Natural killer cell (primary cell): ENCODE results near the gene CEP72. TPM values are rescaled to one million over a fixed set of nuclear protein-coding genes. Genes with fewer than 3 reads are reported as not detected.

Experiments used
- ATAC-seq, 3 donors: fragments of 150-1000 bp in 2 of 3; fragments of 200-7000 bp in 1 of 3; cut with Tn5 transposase; 1 replicate in 1 of 3; 2 replicates in 2 of 3; pipeline ENCODE4 v1.10.0; 2021; ENCODE audit warnings: mild to moderate bottlenecking in 2 of 3, moderate library complexity in 2 of 3
- DNase-seq, 2 donors: peaks; one replicate each; pipeline versions ENCODE4 v3.0.0 to v3.0.0-alpha.2; 2013 to 2021; ENCODE audit warnings: mixed read lengths in 1 of 2
- H3K27ac ChIP-seq: one replicate; pipeline ENCODE4 v1.5.1; 2013; ENCODE audit warnings: mild to moderate bottlenecking, low read length
- H3K27me3 ChIP-seq: one replicate; pipeline ENCODE4 v1.6.1; 2013; ENCODE audit warnings: low read length; ENCODE audit not compliant: control insufficient read depth, insufficient read depth
- H3K36me3 ChIP-seq: one replicate; pipeline ENCODE4 v1.6.1; 2013; ENCODE audit warnings: low read length; ENCODE audit not compliant: control insufficient read depth, insufficient read depth
- H3K4me1 ChIP-seq: one replicate; pipeline ENCODE4 v1.6.1; 2013; ENCODE audit warnings: low read length; ENCODE audit not compliant: control insufficient read depth, insufficient read depth
- H3K4me3 ChIP-seq: one replicate; pipeline ENCODE4 v1.5.1; 2013; ENCODE audit warnings: low read length
- H3K9me3 ChIP-seq: one replicate; pipeline ENCODE4 v1.6.1; 2013; ENCODE audit warnings: low read length; ENCODE audit not compliant: control insufficient read depth, insufficient read depth
- H3K27ac Mint-ChIP-seq, 2 donors: one replicate each; pipeline ENCODE4 v1.8.0; 2022; ENCODE audit warnings: mild to moderate bottlenecking in 2 of 2, mixed read lengths in 2 of 2, moderate library complexity in 1 of 2
- H3K27me3 Mint-ChIP-seq, 2 donors: one replicate each; pipeline ENCODE4 v1.8.0; 2022; ENCODE audit warnings: low read depth in 2 of 2, mixed read lengths in 2 of 2
- H3K36me3 Mint-ChIP-seq: one replicate; pipeline ENCODE4 v1.8.0; 2022; ENCODE audit warnings: mixed read lengths
- H3K4me1 Mint-ChIP-seq, 2 donors: one replicate each; pipeline ENCODE4 v1.8.0; 2022; ENCODE audit warnings: mixed read lengths in 2 of 2
- H3K4me3 Mint-ChIP-seq: one replicate; pipeline ENCODE4 v1.8.0; 2022; ENCODE audit warnings: mild to moderate bottlenecking, moderate library complexity, mixed read lengths
- H3K9me3 Mint-ChIP-seq, 2 donors: one replicate each; pipeline ENCODE4 v1.8.0; 2022; ENCODE audit warnings: mixed read lengths in 2 of 2
- CTCF ChIP-seq: fragments of 200-600 bp; IDR thresholded peaks from one replicate; pipeline ENCODE4 v1.8.0; 2022; ENCODE audit warnings: antibody characterized with exemption
- WGBS: methylation state at CpG from one replicate; pipeline ENCODE4 v1.1.7; 2013; ENCODE audit warnings: missing lambda C conversion rate; ENCODE audit not compliant: insufficient coverage; 5-methylcytosine and 5-hydroxymethylcytosine counted together
- intact Hi-C: fragments of 100-400 bp; cut with micrococcal nuclease; formaldehyde crosslinking; loops from one replicate; pipeline ENCODE4 v1.14.2; 2022
- total RNA-seq, 4 donors: library from RNA; stranded (reverse); fragments of 120-200 nt in 1 of 4; gene quantifications; one replicate each; pipeline versions ENCODE4 v1.2.3 to v1.2.4, GENCODE V29; 2013 to 2022

Gene CEP72
- total RNA-seq, 3 donors from 2014 or later (not counting 1 experiment from before 2014, with no cell fraction given) = 12.2 to 15.1 (median 12.3) TPM

- no peak overlapping the region for H3K27ac ChIP-seq
- H3K9me3 ChIP-seq = peaks cover 6% of the 10 kb centered on the region
- Mint-ChIP-seq H3K4me3 (no peak overlapping the region), H3K4me1 (peaks cover 0 to 5% of the 10 kb centered on the region in 2 donors), H3K9me3 (no peaks in the 10 kb centered on the region), H3K36me3 (peaks cover 8% of the 10 kb centered on the region), H3K27me3 (no peaks in the 10 kb centered on the region), H3K27ac (no peak overlapping the region)
- no peaks in the 10 kb centered on the region for H3K27me3 ChIP-seq
- H3K4me1 ChIP-seq = no peaks in the 10 kb centered on the region
- ATAC-seq = no peak
- H3K4me3 ChIP-seq = no peak overlapping the region
- intact Hi-C loops = no loop called here
- WGBS = 91% methylated on average over 21 of the region's 21 CpGs
- DNase-seq = no peak
- no peak for TF ChIP-seq CTCF
- peaks cover 18% of the 10 kb centered on the region for H3K36me3 ChIP-seq
These were observed 31.2 kb downstream of the CEP72 start for GRCh38 chr5:643351-643801.

GRCh38 chr5:643811-644271, 31.7 kb downstream of the CEP72 start:
- Mint-ChIP-seq H3K27ac (no peak overlapping the region), H3K4me1 (peaks cover 0 to 5% of the 10 kb centered on the region in 2 donors), H3K36me3 (peaks cover 8% of the 10 kb centered on the region), H3K9me3 (no peaks in the 10 kb centered on the region), H3K27me3 (no peaks in the 10 kb centered on the region), H3K4me3 (no peak overlapping the region)
- Histone ChIP-seq H3K9me3 (peaks cover 11% of the 10 kb centered on the region), H3K4me3 (no peak overlapping the region), H3K36me3 (peaks cover 16% of the 10 kb centered on the region), H3K27me3 (no peaks in the 10 kb centered on the region), H3K27ac (no peak overlapping the region), H3K4me1 (no peaks in the 10 kb centered on the region)
- no peak for ATAC-seq
- no peak for TF ChIP-seq CTCF
- no peak for DNase-seq
- 84% methylated on average over 11 of the region's 11 CpGs for WGBS
- intact Hi-C loops = no loop called here

- peaks cover 0 to 5% of the 10 kb centered on the region in 2 donors for H3K4me1 Mint-ChIP-seq
- ATAC-seq (no peak), DNase-seq (no peak)
- no peaks in the 10 kb centered on the region for H3K27me3 Mint-ChIP-seq
- peaks cover 8% of the 10 kb centered on the region for H3K36me3 Mint-ChIP-seq
- no peak overlapping the region for H3K4me3 Mint-ChIP-seq
- Histone ChIP-seq H3K9me3 (peaks cover 17% of the 10 kb centered on the region), H3K27me3 (no peaks in the 10 kb centered on the region), H3K4me1 (no peaks in the 10 kb centered on the region), H3K36me3 (peaks cover 13% of the 10 kb centered on the region), H3K27ac (no peak overlapping the region), H3K4me3 (no peak overlapping the region)
- WGBS = 97% methylated on average over 12 of the region's 13 CpGs
- no peak for TF ChIP-seq CTCF
- H3K27ac Mint-ChIP-seq = no peak overlapping the region
- intact Hi-C loops = no loop called here
- H3K9me3 Mint-ChIP-seq = no peaks in the 10 kb centered on the region
These were observed 32.4 kb downstream of the CEP72 start for GRCh38 chr5:644509-644908.

- Histone ChIP-seq H3K4me1 (no peaks in the 10 kb centered on the region), H3K27ac (no peak overlapping the region), H3K9me3 (peaks cover 22% of the 10 kb centered on the region), H3K4me3 (no peak overlapping the region), H3K36me3 (peaks cover 12% of the 10 kb centered on the region), H3K27me3 (no peaks in the 10 kb centered on the region)
- intact Hi-C loops = no loop called here
- Mint-ChIP-seq H3K4me1 (peaks cover 0 to 5% of the 10 kb centered on the region in 2 donors), H3K36me3 (peaks cover 8% of the 10 kb centered on the region), H3K27ac (no peak overlapping the region), H3K4me3 (no peak overlapping the region), H3K9me3 (no peaks in the 10 kb centered on the region), H3K27me3 (no peaks in the 10 kb centered on the region)
- no peak for DNase-seq
- ATAC-seq = no peak
- no peak for TF ChIP-seq CTCF
- 99% methylated on average over 13 of the region's 15 CpGs for WGBS
These were observed 32.8 kb downstream of the CEP72 start for GRCh38 chr5:644971-645370.
